Keratinocyte (primary cell): ENCODE data around the gene VEGFA. TPM values are rescaled to one million over a fixed set of nuclear protein-coding genes. Genes with fewer than 3 reads are reported as not detected.

Experiments
- DNase-seq: peaks from one replicate; pipeline ENCODE4 v3.0.0-alpha.2; 2011; ENCODE audit warnings: low read depth, missing footprints, low spot score
- FAIRE-seq: peaks from 2 replicates; lab custom pipeline; 2011; peaks lifted over from hg19 to GRCh38; lab: Jason Lieb, UNC
- H2AFZ ChIP-seq: 2 replicates; pipeline ENCODE4 v1.6.0; 2012; ENCODE audit warnings: low read length, control low read depth, inconsistent platforms; ENCODE audit not compliant: control insufficient read depth
- H3K27ac ChIP-seq: 2 replicates; pipeline ENCODE4 v1.5.1; 2011; ENCODE audit warnings: low read length; ENCODE audit not compliant: control insufficient read depth, insufficient read depth
- H3K27me3 ChIP-seq: 3 replicates; pipeline ENCODE4 v1.6.0; 2011; ENCODE audit warnings: low read length; ENCODE audit not compliant: control insufficient read depth, insufficient read depth; ENCODE audit errors: extremely low read depth
- H3K36me3 ChIP-seq, 2 experiments: 2 replicates in 1 of 2; 3 replicates in 1 of 2; pipeline ENCODE4 v1.5.1; 2011; ENCODE audit warnings: low read length in 2 of 2, mild to moderate bottlenecking in 1 of 2; ENCODE audit not compliant: control insufficient read depth in 2 of 2, insufficient read depth in 2 of 2; ENCODE audit errors: extremely low read depth in 1 of 2
- H3K4me1 ChIP-seq: 3 replicates; pipeline ENCODE4 v1.5.1; 2011; ENCODE audit warnings: low read length; ENCODE audit not compliant: control insufficient read depth, insufficient read depth; ENCODE audit errors: extremely low read depth
- H3K4me2 ChIP-seq: 3 replicates; pipeline ENCODE4 v1.6.0; 2011; ENCODE audit warnings: low read depth, low read length; ENCODE audit not compliant: control insufficient read depth, insufficient read depth; ENCODE audit errors: extremely low read depth
- H3K4me3 ChIP-seq, 3 experiments: fragments of 200-600 bp in 1 of 3; sonication (generic) in 1 of 3; 2 replicates in 2 of 3; 3 replicates in 1 of 3; pipeline ENCODE4 v1.5.1; 2011 to 2016; ENCODE audit warnings: low read length in 3 of 3, mild to moderate bottlenecking in 3 of 3, control low read depth in 2 of 3, inconsistent platforms in 1 of 3, low read depth in 1 of 3, mixed read lengths in 1 of 3, mixed run types in 1 of 3, moderate library complexity in 1 of 3; ENCODE audit not compliant: control insufficient read depth in 2 of 3, insufficient read depth in 2 of 3; ENCODE audit errors: extremely low read depth in 1 of 3
- H3K79me2 ChIP-seq: 2 replicates; pipeline ENCODE4 v1.6.0; 2012; ENCODE audit warnings: low read length; ENCODE audit not compliant: control insufficient read depth, insufficient read depth
- H3K9ac ChIP-seq: 3 replicates; pipeline ENCODE4 v1.6.0; 2011; ENCODE audit warnings: low read length; ENCODE audit not compliant: control insufficient read depth, insufficient read depth; ENCODE audit errors: extremely low read depth
- H3K9me1 ChIP-seq: 3 replicates; pipeline ENCODE4 v1.6.0; 2011; ENCODE audit warnings: low read length; ENCODE audit not compliant: control insufficient read depth, insufficient read depth; ENCODE audit errors: extremely low read depth
- H3K9me3 ChIP-seq: 2 replicates; pipeline ENCODE4 v1.5.1; 2012; ENCODE audit warnings: low read depth, low read length; ENCODE audit not compliant: control insufficient read depth
- H4K20me1 ChIP-seq: 3 replicates; pipeline ENCODE4 v1.6.0; 2011; ENCODE audit warnings: low read length; ENCODE audit not compliant: control insufficient read depth, insufficient read depth; ENCODE audit errors: extremely low read depth
- EZH2 ChIP-seq: IDR thresholded peaks from one replicate; pipeline ENCODE4 v1.6.1; 2012; ENCODE audit warnings: inconsistent platforms, mild to moderate bottlenecking, low read length, moderate library complexity
- dilution Hi-C: fragments of 300-500 bp; cut with MboI; formaldehyde crosslinking; loops from one replicate; pipeline ENCODE4 v1.7.0; 2020; ENCODE audit warnings: low sequenced_read_pairs; ENCODE audit not compliant: extremely low pct_ligation_motif_present
- polyA plus RNA-seq, 5 experiments: library from polyadenylated mRNA; depleted of rRNA in 3 of 5; stranded (reverse) in 3 of 5; stranded (forward) in 1 of 5; unstranded in 1 of 5; fragments of >200 nt; gene quantifications; 1 replicate in 1 of 5; 2 replicates in 3 of 5; 3 replicates in 1 of 5; pipeline versions ENCODE4 v1.2.1 to v1.2.3, GENCODE V29; 2011 to 2012; ENCODE audit warnings: missing spikeins in 2 of 5, low read depth in 1 of 5, low replicate concordance in 1 of 5
- TF ChIP-seq, protein P1 (sequence below), 3 experiments: IDR thresholded peaks in 1 of 3; conservative IDR thresholded peaks in 1 of 3; optimal IDR thresholded peaks in 1 of 3; 2 replicates in 2 of 3; 3 replicates in 1 of 3; pipeline versions ENCODE3 to v1.5.1; 2011; ENCODE audit warnings: low read length in 3 of 3, mild to moderate bottlenecking in 3 of 3, moderate library complexity in 2 of 3, control low read depth in 1 of 3, inconsistent platforms in 1 of 3; ENCODE audit not compliant: insufficient read depth in 2 of 3; ENCODE audit errors: extremely low read depth in 1 of 3

Gene VEGFA
- polyA plus RNA-seq, 1 donor (not counting 4 experiments of a cell fraction or from before 2014, with no cell fraction given) = 149 TPM

DNA sequence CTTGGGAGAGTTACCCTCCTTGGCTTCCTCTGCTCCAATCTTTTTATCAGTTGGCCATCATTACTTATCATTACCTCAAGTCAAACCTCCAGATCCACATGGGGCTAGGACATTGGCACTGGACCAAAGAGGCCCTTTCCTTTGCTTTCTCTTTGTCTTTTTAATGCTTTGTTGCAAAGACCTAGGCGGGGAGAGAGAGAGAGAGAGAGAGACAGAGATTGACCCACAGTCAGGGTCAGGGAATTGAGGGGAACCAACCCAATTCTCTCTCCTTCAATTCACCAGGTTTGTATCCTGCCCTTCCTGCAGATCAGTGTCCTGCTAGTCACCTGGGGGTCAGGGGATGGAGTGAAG lies 3.5 kb upstream of the VEGFA start:
- no peaks in the 10 kb centered on the region for H4K20me1 ChIP-seq
- H3K4me2 ChIP-seq = no peak overlapping the region
- H3K4me1 ChIP-seq = peaks cover 7% of the 10 kb centered on the region
- no peaks in the 10 kb centered on the region for H3K36me3 ChIP-seq
- TF ChIP-seq, protein P1, sequence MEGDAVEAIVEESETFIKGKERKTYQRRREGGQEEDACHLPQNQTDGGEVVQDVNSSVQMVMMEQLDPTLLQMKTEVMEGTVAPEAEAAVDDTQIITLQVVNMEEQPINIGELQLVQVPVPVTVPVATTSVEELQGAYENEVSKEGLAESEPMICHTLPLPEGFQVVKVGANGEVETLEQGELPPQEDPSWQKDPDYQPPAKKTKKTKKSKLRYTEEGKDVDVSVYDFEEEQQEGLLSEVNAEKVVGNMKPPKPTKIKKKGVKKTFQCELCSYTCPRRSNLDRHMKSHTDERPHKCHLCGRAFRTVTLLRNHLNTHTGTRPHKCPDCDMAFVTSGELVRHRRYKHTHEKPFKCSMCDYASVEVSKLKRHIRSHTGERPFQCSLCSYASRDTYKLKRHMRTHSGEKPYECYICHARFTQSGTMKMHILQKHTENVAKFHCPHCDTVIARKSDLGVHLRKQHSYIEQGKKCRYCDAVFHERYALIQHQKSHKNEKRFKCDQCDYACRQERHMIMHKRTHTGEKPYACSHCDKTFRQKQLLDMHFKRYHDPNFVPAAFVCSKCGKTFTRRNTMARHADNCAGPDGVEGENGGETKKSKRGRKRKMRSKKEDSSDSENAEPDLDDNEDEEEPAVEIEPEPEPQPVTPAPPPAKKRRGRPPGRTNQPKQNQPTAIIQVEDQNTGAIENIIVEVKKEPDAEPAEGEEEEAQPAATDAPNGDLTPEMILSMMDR (optimal IDR thresholded peaks at IDR 0.05 in 1 of 3, IDR thresholded peaks at IDR 0.05 in 1 of 3, conservative IDR thresholded peaks at IDR 0.05 in 1 of 3; ENCODE audit: extremely low read depth in 1 of 3, insufficient read depth in 2 of 3, low read length in 3 of 3) = no peak
- TF ChIP-seq EZH2 = no peak
- dilution Hi-C loops = no loop called here
- no peak for FAIRE-seq
- no peak overlapping the region for H3K9ac ChIP-seq
- no peak overlapping the region for H2AFZ ChIP-seq
- DNase-seq = no peak
- no peaks in the 10 kb centered on the region for H3K27me3 ChIP-seq
- H3K9me1 ChIP-seq = no peaks in the 10 kb centered on the region
- H3K79me2 ChIP-seq = peaks cover 15% of the 10 kb centered on the region
- H3K9me3 ChIP-seq = no peaks in the 10 kb centered on the region
- H3K4me3 ChIP-seq = no peak overlapping the region
- H3K27ac ChIP-seq = no peak overlapping the region

DNA sequence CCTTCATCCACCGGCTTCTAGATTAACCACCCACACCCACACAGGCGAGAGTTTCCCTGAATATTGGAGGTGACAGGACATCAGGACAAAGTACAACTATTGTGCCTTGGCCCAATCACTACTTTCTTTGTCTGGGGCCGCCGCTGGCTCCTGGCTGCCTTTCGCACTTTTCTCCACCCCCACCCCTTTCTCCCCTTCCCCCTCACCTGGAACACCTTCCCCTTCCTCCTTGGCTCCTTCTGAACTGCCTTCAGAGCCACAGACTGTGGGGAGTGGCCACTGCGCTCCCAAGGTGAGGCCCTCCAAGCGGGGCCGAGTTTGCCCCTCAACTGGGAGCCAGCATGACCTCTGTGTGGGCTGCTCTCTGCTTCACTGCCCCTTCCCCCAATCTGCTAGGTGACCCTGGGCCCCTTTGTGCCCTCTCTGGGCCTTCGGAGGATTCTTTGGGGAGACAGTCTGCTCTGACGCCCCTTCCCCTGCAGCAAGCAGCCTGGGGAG lies 3.0 kb upstream of the VEGFA start:
- Histone ChIP-seq H3K4me3 (no peak overlapping the region), H2AFZ (no peak overlapping the region), H3K27ac (no peak overlapping the region), H3K27me3 (no peaks in the 10 kb centered on the region), H3K9me1 (no peaks in the 10 kb centered on the region), H4K20me1 (no peaks in the 10 kb centered on the region), H3K9ac (no peak overlapping the region), H3K4me2 (no peak overlapping the region), H3K36me3 (peaks cover 0 to under 1% of the 10 kb centered on the region in 2 experiments), H3K79me2 (peaks cover 20% of the 10 kb centered on the region), H3K4me1 (peaks cover 7% of the 10 kb centered on the region), H3K9me3 (no peaks in the 10 kb centered on the region)
- TF ChIP-seq, protein P1 (optimal IDR thresholded peaks at IDR 0.05 in 1 of 3, IDR thresholded peaks at IDR 0.05 in 1 of 3, conservative IDR thresholded peaks at IDR 0.05 in 1 of 3; ENCODE audit: extremely low read depth in 1 of 3, insufficient read depth in 2 of 3, low read length in 3 of 3) = no peak
- no peak for TF ChIP-seq EZH2
- DNase-seq (no peak), FAIRE-seq (no peak)
- dilution Hi-C loops = no loop called here
